Fibroblast of lung (primary cell): ENCODE data around the gene CES2.

Experiments
- EZH2 ChIP-seq: IDR thresholded peaks from 2 replicates; pipeline ENCODE4 v1.5.1; 2012; ENCODE audit warnings: low read length, control low read depth, mild to moderate bottlenecking; ENCODE audit errors: missing control alignments
- TF ChIP-seq, protein P1 (sequence below), 2 donors: IDR thresholded peaks in 1 of 2; conservative IDR thresholded peaks in 1 of 2; 1 replicate in 1 of 2; 2 replicates in 1 of 2; pipeline ENCODE4 v1.5.1; 2011 to 2012; ENCODE audit warnings: low read length in 2 of 2, control low read depth in 1 of 2, inconsistent platforms in 1 of 2, low read depth in 1 of 2, mild to moderate bottlenecking in 1 of 2

DNA sequence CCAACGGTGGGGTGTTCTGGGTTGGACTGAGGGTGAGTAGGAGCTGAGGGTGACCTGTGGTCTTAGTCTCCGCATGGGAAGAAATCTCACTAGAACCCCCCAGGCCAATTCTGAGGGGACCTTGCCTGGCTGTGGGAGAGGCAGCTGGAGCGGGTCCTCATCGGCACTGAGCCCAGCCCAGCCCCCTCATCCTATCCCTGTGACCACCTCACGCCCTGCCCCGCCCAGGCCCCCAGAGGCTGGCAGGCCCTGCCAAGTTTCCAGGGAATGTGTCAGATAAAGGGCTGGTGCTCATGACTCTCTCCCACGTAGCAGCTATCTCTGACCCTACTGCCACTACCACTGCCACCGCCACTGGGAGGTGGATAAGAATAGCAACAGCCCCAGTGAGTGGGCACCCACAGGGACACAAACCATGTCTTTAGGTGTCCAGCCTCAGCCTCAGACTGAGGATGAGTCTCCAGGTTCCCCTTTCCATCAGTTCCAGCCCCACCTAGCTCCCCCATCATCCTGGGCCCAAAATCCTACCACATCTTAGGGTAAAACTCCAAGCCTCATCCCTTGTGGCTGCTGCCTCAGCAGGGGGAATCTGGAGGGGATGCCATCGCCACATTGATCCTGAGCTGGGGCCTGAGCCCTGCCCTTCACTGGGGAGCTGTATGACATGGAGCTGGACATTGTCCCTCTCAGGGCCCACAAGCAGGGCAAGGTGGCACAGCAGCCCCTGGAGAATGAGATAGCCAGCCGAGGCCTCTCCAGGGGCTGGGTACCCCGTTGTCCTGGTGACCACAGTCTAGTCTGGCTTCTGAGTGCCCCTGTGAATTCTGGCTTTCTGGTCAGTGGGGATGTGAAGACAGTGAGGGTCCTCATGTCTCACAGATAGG lies 31.5 kb upstream of the CES2 start:
- TF ChIP-seq, protein P1, sequence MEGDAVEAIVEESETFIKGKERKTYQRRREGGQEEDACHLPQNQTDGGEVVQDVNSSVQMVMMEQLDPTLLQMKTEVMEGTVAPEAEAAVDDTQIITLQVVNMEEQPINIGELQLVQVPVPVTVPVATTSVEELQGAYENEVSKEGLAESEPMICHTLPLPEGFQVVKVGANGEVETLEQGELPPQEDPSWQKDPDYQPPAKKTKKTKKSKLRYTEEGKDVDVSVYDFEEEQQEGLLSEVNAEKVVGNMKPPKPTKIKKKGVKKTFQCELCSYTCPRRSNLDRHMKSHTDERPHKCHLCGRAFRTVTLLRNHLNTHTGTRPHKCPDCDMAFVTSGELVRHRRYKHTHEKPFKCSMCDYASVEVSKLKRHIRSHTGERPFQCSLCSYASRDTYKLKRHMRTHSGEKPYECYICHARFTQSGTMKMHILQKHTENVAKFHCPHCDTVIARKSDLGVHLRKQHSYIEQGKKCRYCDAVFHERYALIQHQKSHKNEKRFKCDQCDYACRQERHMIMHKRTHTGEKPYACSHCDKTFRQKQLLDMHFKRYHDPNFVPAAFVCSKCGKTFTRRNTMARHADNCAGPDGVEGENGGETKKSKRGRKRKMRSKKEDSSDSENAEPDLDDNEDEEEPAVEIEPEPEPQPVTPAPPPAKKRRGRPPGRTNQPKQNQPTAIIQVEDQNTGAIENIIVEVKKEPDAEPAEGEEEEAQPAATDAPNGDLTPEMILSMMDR (conservative IDR thresholded peaks at IDR 0.05 in 1 of 2, IDR thresholded peaks at IDR 0.05 in 1 of 2; ENCODE audit: low read depth in 1 of 2, low read length in 2 of 2), result no peak
- TF ChIP-seq EZH2, result no peak
